ENCODE results near the gene CPLX3.
A peak's percentile ranks its signal among the peaks of the same experiment; 100 is the strongest.

Gene CPLX3, protein sequence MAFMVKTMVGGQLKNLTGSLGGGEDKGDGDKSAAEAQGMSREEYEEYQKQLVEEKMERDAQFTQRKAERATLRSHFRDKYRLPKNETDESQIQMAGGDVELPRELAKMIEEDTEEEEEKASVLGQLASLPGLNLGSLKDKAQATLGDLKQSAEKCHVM

DNA sequence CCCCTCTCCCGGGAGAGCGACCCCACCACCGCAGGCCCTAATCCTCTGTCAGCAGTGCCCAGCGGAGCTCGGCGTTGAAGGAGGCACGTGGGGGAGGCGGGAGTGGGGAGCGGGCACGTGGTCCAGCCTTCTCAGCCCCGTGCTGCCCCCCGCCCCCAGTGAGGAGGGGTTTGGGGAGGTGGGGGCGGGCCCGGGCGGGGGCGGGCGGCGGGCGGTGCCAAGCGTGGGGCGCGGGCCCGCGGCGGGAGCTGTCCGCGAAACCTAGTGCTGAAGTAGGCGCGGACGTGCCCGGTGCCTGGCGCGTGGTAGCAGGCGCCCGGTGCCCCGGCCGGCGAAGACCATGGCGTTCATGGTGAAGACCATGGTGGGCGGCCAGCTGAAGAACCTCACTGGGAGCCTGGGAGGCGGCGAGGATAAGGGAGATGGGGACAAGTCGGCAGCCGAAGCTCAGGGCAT, at the start of gene CPLX3:
CPLX3 (plus strand) TSS at position 264 of the 456 bp plus-strand sequence; CDS start at position 341, 77 bp downstream.
- Histone ChIP-seq H3K4me2 (ENCODE audit: low read depth, low read length, poor library complexity, severe bottlenecking) (no peak within 1 kb of the TSS), H3K4me3 (ENCODE audit: low read length, poor library complexity, severe bottlenecking) (no peak within 1 kb of the TSS), H3K36me3 (ENCODE audit: insufficient read depth, low read length) (no peaks in the 10 kb centered on the region), H4K20me1 (ENCODE audit: insufficient read depth, low read length, poor library complexity, severe bottlenecking) (no peaks in the 10 kb centered on the region), H3K9me3 (ENCODE audit: insufficient read depth, low read depth, low read length) (no peaks in the 10 kb centered on the region), H3K79me2 (ENCODE audit: insufficient read depth, low read length) (no peaks in the 10 kb centered on the region), H2AFZ (ENCODE audit: low read length) (no peak within 1 kb of the TSS), H3F3A (ENCODE audit: low read depth) (no peaks in the 10 kb centered on the region), H3K9me2 (replicated peaks; ENCODE audit: low read depth, low read length) (no peaks in the 10 kb centered on the region), H3K4me1 (ENCODE audit: insufficient read depth, low read length, poor library complexity, severe bottlenecking) (no peaks in the 10 kb centered on the region), H3K27me3 (ENCODE audit: insufficient read depth, low read length, poor library complexity, severe bottlenecking) (no peaks in the 10 kb centered on the region), H3K9ac (ENCODE audit: low read depth, low read length, poor library complexity, severe bottlenecking) (no peak within 1 kb of the TSS)
- TF ChIP-seq, protein P1, sequence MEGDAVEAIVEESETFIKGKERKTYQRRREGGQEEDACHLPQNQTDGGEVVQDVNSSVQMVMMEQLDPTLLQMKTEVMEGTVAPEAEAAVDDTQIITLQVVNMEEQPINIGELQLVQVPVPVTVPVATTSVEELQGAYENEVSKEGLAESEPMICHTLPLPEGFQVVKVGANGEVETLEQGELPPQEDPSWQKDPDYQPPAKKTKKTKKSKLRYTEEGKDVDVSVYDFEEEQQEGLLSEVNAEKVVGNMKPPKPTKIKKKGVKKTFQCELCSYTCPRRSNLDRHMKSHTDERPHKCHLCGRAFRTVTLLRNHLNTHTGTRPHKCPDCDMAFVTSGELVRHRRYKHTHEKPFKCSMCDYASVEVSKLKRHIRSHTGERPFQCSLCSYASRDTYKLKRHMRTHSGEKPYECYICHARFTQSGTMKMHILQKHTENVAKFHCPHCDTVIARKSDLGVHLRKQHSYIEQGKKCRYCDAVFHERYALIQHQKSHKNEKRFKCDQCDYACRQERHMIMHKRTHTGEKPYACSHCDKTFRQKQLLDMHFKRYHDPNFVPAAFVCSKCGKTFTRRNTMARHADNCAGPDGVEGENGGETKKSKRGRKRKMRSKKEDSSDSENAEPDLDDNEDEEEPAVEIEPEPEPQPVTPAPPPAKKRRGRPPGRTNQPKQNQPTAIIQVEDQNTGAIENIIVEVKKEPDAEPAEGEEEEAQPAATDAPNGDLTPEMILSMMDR (conservative IDR thresholded peaks at IDR 0.05; ENCODE audit: low read length) = no peak
- TF ChIP-seq EZH2phosphoT487 (IDR thresholded peaks at IDR 0.05; ENCODE audit: borderline replicate concordance) = no peak

DNA sequence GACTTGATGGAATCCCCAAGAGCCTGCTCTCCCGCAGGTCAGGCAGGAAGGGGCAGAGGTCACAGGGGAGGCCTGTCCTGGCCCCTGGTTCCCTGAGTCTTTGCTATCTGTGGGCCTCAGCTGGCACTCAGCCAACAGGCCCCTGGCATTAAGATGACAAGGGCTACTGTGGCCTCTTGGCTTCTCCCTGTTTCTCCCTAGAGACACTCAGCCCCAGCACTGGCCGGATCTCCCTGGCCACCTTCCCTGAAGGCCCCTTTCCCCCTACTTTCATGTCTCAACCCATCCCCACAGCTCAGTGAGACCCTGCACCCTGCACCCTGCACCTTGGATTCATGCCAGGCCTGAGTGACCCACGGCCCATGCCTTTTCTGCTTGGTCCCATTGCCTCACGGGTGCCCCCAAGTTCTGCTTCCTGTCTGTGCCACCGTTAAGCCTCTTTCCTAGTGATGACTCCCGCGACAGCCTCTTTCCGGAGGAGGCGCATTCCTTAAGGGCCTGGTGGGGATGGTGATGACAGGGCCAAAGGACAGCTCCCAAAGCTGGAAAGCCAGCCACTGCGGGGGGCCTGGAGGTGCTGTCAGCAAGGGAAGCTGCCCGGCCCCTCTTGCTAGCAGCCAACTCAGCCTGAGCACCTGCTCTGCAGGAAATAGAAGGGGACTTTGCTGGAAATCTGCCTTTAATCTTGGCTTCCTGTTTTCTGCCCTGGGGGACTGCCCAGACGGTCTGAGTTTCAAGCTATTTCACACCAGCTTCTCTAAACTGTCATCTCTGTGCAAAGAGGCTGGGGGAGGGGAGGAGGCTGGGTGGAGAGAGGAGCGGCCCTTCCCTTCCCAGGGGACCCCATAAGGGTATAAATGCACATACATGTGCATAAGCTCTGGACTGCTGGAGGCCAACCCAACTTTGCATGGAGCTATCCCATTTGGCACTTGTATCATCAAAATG, 49.3 kb upstream of the CPLX3 start:
- H3K9me2 ChIP-seq (replicated peaks; ENCODE audit: low read depth, low read length) = no peaks in the 10 kb centered on the region
- no peak for TF ChIP-seq EZH2phosphoT487 (IDR thresholded peaks at IDR 0.05; ENCODE audit: borderline replicate concordance)
- TF ChIP-seq, protein P1 (conservative IDR thresholded peaks at IDR 0.05; ENCODE audit: low read length) = no peak
- no peaks in the 10 kb centered on the region for H4K20me1 ChIP-seq (ENCODE audit: insufficient read depth, low read length, poor library complexity, severe bottlenecking)
- H3K4me3 ChIP-seq (ENCODE audit: low read length, poor library complexity, severe bottlenecking) = peak overlapping the region; percentile 61
- peak overlapping the region; percentile 81 for H3K9ac ChIP-seq (ENCODE audit: low read depth, low read length, poor library complexity, severe bottlenecking)
- H3K4me2 ChIP-seq (ENCODE audit: low read depth, low read length, poor library complexity, severe bottlenecking) = peak overlapping the region; percentile 93
- H2AFZ ChIP-seq (ENCODE audit: low read length) = no peak overlapping the region
- no peaks in the 10 kb centered on the region for H3K36me3 ChIP-seq (ENCODE audit: insufficient read depth, low read length)
- peaks cover 23% of the 10 kb centered on the region for H3K79me2 ChIP-seq (ENCODE audit: insufficient read depth, low read length)
- peaks cover 66% of the 10 kb centered on the region for H3K4me1 ChIP-seq (ENCODE audit: insufficient read depth, low read length, poor library complexity, severe bottlenecking)
- H3K27me3 ChIP-seq (ENCODE audit: insufficient read depth, low read length, poor library complexity, severe bottlenecking) = no peaks in the 10 kb centered on the region
- no peaks in the 10 kb centered on the region for H3K9me3 ChIP-seq (ENCODE audit: insufficient read depth, low read depth, low read length)
- peaks cover 14% of the 10 kb centered on the region for H3F3A ChIP-seq (ENCODE audit: low read depth)

DNA sequence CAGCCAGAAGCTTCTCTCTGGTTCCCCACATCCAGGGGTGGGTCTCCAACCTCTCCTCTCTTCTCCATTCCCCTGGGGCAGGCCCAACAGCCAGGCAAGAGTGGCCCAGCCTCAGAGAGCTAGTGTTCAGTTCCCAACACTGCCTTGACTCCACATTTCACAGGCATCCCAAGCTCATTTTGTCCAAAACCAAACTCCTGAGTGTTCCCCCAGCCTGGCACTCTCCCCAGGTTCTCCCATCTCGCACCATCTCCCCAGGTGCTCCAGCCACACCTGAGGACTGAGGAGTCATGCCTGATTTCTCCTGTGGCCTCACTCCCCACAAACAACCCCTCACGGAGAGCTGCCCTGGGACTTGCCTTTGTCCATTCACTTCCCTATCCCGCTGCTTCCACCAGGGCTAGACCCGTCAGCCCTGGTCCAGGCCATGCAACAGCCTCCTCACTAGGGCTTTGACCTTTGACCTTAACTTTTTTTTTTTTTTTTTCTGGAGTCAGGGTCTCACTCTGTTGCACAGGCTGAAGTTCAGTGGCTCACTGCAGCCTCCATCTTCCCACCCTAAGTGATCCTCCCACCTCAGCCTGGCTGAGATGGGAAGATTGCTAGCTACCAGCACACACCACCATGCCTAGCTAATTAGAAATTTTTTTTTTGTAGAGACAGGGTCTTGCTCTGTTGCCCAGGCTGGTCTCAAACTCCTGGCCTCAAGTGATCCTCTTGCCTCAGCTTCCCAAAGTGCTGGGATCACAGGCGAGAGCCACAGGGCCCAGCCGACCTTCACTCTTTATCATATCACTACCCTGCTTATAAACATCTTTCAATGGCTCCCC, 48.4 kb upstream of the CPLX3 start:
- H3K4me3 ChIP-seq (ENCODE audit: low read length, poor library complexity, severe bottlenecking) = peak overlapping the region; percentile 61
- TF ChIP-seq, protein P1 (conservative IDR thresholded peaks at IDR 0.05; ENCODE audit: low read length) = no peak
- no peak for TF ChIP-seq EZH2phosphoT487 (IDR thresholded peaks at IDR 0.05; ENCODE audit: borderline replicate concordance)
- H3K79me2 ChIP-seq (ENCODE audit: insufficient read depth, low read length) = peaks cover 30% of the 10 kb centered on the region
- H3K4me2 ChIP-seq (ENCODE audit: low read depth, low read length, poor library complexity, severe bottlenecking) = peak overlapping the region; percentile 93
- peaks cover 66% of the 10 kb centered on the region for H3K4me1 ChIP-seq (ENCODE audit: insufficient read depth, low read length, poor library complexity, severe bottlenecking)
- peaks cover 14% of the 10 kb centered on the region for H3F3A ChIP-seq (ENCODE audit: low read depth)
- H4K20me1 ChIP-seq (ENCODE audit: insufficient read depth, low read length, poor library complexity, severe bottlenecking) = peaks cover 5% of the 10 kb centered on the region
- H3K36me3 ChIP-seq (ENCODE audit: insufficient read depth, low read length) = no peaks in the 10 kb centered on the region
- no peaks in the 10 kb centered on the region for H3K9me2 ChIP-seq (replicated peaks; ENCODE audit: low read depth, low read length)
- no peaks in the 10 kb centered on the region for H3K27me3 ChIP-seq (ENCODE audit: insufficient read depth, low read length, poor library complexity, severe bottlenecking)
- H3K9me3 ChIP-seq (ENCODE audit: insufficient read depth, low read depth, low read length) = no peaks in the 10 kb centered on the region
- H2AFZ ChIP-seq (ENCODE audit: low read length) = no peak overlapping the region
- H3K9ac ChIP-seq (ENCODE audit: low read depth, low read length, poor library complexity, severe bottlenecking) = peak overlapping the region; percentile 81

Measured in Loucy (cell line).